Measurements from ENCODE around the gene TIGD1. TPM values are rescaled to one million over a fixed set of nuclear protein-coding genes. Genes with fewer than 3 reads are reported as not detected.

Gene TIGD1
- total RNA-seq, 1 experiment from 2014 or later = 6.0 TPM

DNA sequence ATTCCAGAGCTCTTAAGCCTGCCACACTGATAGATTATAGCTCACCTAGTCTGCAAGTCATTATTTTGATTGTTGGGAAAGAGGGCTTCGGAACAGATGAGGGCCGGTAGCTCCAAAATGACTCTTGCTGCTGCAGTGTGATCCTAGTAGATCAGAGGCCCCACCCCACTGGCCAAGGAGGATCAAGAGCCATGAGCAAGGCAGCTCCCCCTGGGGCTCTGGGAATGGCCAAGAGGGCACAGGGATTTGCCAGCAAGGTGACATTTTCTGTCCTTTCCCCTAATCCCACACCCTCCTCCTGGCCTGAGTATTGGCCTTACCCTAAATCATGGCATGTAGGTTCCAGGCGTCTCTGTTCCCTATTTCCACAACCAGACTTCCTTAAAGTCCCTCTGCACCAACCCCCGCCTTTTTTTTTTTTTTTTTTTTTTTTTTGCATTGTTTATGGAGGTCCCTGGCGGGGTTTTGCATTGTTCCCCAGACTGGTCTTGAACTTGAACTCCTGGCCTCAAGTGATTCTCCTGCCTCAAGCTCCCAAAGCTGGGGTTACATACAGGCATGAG, 36.7 kb upstream of the TIGD1 start:
- H3K4me3 ChIP-seq (replicated peaks in 1 of 2; ENCODE audit: low read depth in 1 of 2, low read length in 2 of 2) = no peak overlapping the region
- BruUV-seq (replicated peaks) = no TSS peak
- TF ChIP-seq, protein P1, sequence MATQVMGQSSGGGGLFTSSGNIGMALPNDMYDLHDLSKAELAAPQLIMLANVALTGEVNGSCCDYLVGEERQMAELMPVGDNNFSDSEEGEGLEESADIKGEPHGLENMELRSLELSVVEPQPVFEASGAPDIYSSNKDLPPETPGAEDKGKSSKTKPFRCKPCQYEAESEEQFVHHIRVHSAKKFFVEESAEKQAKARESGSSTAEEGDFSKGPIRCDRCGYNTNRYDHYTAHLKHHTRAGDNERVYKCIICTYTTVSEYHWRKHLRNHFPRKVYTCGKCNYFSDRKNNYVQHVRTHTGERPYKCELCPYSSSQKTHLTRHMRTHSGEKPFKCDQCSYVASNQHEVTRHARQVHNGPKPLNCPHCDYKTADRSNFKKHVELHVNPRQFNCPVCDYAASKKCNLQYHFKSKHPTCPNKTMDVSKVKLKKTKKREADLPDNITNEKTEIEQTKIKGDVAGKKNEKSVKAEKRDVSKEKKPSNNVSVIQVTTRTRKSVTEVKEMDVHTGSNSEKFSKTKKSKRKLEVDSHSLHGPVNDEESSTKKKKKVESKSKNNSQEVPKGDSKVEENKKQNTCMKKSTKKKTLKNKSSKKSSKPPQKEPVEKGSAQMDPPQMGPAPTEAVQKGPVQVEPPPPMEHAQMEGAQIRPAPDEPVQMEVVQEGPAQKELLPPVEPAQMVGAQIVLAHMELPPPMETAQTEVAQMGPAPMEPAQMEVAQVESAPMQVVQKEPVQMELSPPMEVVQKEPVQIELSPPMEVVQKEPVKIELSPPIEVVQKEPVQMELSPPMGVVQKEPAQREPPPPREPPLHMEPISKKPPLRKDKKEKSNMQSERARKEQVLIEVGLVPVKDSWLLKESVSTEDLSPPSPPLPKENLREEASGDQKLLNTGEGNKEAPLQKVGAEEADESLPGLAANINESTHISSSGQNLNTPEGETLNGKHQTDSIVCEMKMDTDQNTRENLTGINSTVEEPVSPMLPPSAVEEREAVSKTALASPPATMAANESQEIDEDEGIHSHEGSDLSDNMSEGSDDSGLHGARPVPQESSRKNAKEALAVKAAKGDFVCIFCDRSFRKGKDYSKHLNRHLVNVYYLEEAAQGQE (IDR thresholded peaks at IDR 0.05; ENCODE audit: low read depth) = no peak
- TF ChIP-seq, protein P2, sequence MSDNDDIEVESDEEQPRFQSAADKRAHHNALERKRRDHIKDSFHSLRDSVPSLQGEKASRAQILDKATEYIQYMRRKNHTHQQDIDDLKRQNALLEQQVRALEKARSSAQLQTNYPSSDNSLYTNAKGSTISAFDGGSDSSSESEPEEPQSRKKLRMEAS (IDR thresholded peaks at IDR 0.05) = no peak
- TF ChIP-seq TCF7L2 (IDR thresholded peaks at IDR 0.05; ENCODE audit: borderline replicate concordance, extremely low read depth, insufficient read depth, insufficient read length) (no peak), CBX3 (IDR thresholded peaks at IDR 0.05; ENCODE audit: low read depth) (no peak), EZH2 (IDR thresholded peaks at IDR 0.05) (no peak), SIN3A (IDR thresholded peaks at IDR 0.05; ENCODE audit: low read depth) (no peak), RAD21 (IDR thresholded peaks at IDR 0.05; ENCODE audit: low read depth) (no peak), EGR1 (IDR thresholded peaks at IDR 0.05; ENCODE audit: low read depth) (no peak), SRF (IDR thresholded peaks at IDR 0.05; ENCODE audit: low read depth) (no peak), POLR2A (IDR thresholded peaks at IDR 0.05; ENCODE audit: borderline replicate concordance, extremely low read depth, insufficient read depth, insufficient read length) (no peak)
- TF ChIP-seq, protein P3, sequence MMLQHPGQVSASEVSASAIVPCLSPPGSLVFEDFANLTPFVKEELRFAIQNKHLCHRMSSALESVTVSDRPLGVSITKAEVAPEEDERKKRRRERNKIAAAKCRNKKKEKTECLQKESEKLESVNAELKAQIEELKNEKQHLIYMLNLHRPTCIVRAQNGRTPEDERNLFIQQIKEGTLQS (IDR thresholded peaks at IDR 0.05) = no peak
- TF ChIP-seq, protein P4, sequence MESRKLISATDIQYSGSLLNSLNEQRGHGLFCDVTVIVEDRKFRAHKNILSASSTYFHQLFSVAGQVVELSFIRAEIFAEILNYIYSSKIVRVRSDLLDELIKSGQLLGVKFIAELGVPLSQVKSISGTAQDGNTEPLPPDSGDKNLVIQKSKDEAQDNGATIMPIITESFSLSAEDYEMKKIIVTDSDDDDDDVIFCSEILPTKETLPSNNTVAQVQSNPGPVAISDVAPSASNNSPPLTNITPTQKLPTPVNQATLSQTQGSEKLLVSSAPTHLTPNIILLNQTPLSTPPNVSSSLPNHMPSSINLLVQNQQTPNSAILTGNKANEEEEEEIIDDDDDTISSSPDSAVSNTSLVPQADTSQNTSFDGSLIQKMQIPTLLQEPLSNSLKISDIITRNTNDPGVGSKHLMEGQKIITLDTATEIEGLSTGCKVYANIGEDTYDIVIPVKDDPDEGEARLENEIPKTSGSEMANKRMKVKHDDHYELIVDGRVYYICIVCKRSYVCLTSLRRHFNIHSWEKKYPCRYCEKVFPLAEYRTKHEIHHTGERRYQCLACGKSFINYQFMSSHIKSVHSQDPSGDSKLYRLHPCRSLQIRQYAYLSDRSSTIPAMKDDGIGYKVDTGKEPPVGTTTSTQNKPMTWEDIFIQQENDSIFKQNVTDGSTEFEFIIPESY (IDR thresholded peaks at IDR 0.05; ENCODE audit: extremely low read depth, insufficient replicate concordance, low read length) = no peak
- H3K9me2 ChIP-seq (ENCODE audit: insufficient read depth) = no peaks in the 10 kb centered on the region
- no peaks in the 10 kb centered on the region for H3K79me2 ChIP-seq (ENCODE audit: insufficient read depth, low read length)
- H4K20me1 ChIP-seq (ENCODE audit: insufficient read depth) = no peaks in the 10 kb centered on the region
- no peak overlapping the region for H3K27ac ChIP-seq (ENCODE audit: low read depth, low read length)
- ChIA-PET RAD21 (ENCODE audit: low non-redundant PET in 1 of 2, low total read pairs in 2 of 2, uncharacterized antibody in 2 of 2, unreplicated experiment in 2 of 2) (no interaction called here), CTCF (no interaction called here), POLR2A (no interaction called here)
- H3K4me1 ChIP-seq (ENCODE audit: control insufficient read depth in 1 of 2, insufficient read depth in 2 of 2, low read length in 2 of 2) = peaks cover 9 to 15% of the 10 kb centered on the region in 2 experiments
- ATAC-seq = no peak
- H2AFZ ChIP-seq (ENCODE audit: low read depth, low read length, poor library complexity, severe bottlenecking) = no peak overlapping the region
- no peak for DNase-seq (ENCODE audit: low read depth, low spot score)
- intact Hi-C loops (cut with micrococcal nuclease) = no loop called here
- no peak overlapping the region for H3K4me2 ChIP-seq (ENCODE audit: low read length)
- no peaks in the 10 kb centered on the region for H3K9me3 ChIP-seq (ENCODE audit: control insufficient read depth in 1 of 2, insufficient read depth in 1 of 2, low read depth in 1 of 2, low read length in 2 of 2)
- no peak overlapping the region for H3K9ac ChIP-seq (ENCODE audit: low read length)
- no peaks in the 10 kb centered on the region for H3K27me3 ChIP-seq (ENCODE audit: insufficient read depth, low read length)
- no peaks in the 10 kb centered on the region; a peak in 1 of 4 replicates for H3K36me3 ChIP-seq (ENCODE audit: control insufficient read depth in 1 of 2, insufficient read depth in 2 of 2, low read length in 2 of 2)
